Measurements from ENCODE around the gene LMNA. TPM values are rescaled to one million over a fixed set of nuclear protein-coding genes. Genes with fewer than 3 reads are reported as not detected.

Gene LMNA
- total and polyA plus RNA-seq, 11 donors = 223 to 396 (median 273) TPM

DNA sequence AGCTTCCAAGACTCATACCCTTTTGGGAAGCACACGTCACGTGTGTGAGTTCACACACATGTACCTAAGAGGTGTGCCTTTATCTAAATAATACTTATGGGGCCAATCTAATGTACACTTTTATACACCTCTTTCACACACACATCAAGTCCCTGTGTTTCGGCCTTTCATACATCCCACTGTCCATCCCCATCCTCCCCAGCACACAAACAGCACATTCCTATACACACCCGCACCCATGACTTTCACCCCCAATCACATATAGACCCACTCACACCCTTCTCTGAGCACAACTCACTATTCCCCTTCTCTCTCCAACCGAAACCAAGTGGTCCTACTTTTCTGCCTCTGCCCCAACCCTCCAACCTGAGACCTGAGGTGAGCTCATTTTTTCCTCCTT is 35.8 kb upstream of the LMNA start:
- Histone ChIP-seq H3K27ac (no peak overlapping the region), H3K4me3 (no peak overlapping the region), H3K9me3 (no peaks in the 10 kb centered on the region), H3K4me1 (peaks cover 0 to 43% (median 13%) of the 10 kb centered on the region in 12 donors), H3K27me3 (peaks cover 0 to 11% (median 0%) of the 10 kb centered on the region in 9 donors), H3K36me3 (no peaks in the 10 kb centered on the region)
- ATAC-seq = no peak
- intact Hi-C loops (cut with DNase I) = no loop called here
- DNase-seq = no peak
- 91 to 95% (median 94%) methylated on average over 5 of the region's 5 CpGs for WGBS, 4 donors
- TF ChIP-seq, protein P1, sequence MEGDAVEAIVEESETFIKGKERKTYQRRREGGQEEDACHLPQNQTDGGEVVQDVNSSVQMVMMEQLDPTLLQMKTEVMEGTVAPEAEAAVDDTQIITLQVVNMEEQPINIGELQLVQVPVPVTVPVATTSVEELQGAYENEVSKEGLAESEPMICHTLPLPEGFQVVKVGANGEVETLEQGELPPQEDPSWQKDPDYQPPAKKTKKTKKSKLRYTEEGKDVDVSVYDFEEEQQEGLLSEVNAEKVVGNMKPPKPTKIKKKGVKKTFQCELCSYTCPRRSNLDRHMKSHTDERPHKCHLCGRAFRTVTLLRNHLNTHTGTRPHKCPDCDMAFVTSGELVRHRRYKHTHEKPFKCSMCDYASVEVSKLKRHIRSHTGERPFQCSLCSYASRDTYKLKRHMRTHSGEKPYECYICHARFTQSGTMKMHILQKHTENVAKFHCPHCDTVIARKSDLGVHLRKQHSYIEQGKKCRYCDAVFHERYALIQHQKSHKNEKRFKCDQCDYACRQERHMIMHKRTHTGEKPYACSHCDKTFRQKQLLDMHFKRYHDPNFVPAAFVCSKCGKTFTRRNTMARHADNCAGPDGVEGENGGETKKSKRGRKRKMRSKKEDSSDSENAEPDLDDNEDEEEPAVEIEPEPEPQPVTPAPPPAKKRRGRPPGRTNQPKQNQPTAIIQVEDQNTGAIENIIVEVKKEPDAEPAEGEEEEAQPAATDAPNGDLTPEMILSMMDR (IDR thresholded peaks at IDR 0.05) = no peak
- TF ChIP-seq POLR2A (IDR thresholded peaks at IDR 0.05) = no peak

DNA sequence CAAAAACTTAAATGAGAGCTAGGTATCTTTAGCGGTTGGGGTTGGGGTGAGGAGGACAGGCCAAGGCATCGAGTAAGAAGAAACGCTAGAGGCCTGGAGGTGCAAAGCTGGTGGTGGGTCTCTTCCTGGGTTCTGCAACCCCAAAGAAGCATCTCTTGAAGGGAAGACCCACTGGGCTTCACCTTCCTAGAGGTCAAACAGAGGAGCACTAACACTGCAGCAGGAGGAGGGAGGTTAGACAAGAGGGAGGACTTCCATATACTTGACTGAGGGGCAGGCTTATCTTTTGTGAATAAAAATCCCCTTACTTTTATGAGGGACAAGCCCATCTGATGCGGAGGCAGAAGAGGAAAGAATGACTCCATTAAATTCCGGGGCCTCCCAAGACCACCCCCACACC is 34.7 kb upstream of the LMNA start:
- ATAC-seq (no peak), DNase-seq (peak in 1 of 5 donors; percentile 3)
- H3K27ac ChIP-seq = no peak overlapping the region
- no peaks in the 10 kb centered on the region for H3K9me3 ChIP-seq
- peaks cover 0 to 42% (median 15%) of the 10 kb centered on the region in 12 donors for H3K4me1 ChIP-seq
- no peak overlapping the region for H3K4me3 ChIP-seq
- TF ChIP-seq, protein P1 (IDR thresholded peaks at IDR 0.05) = no peak
- intact Hi-C loops (cut with DNase I) = no loop called here
- no peaks in the 10 kb centered on the region for H3K36me3 ChIP-seq
- WGBS, 4 donors = 83 to 88% (median 86%) methylated on average over 5 of the region's 5 CpGs
- peaks cover 0 to 11% (median 0%) of the 10 kb centered on the region in 9 donors for H3K27me3 ChIP-seq

DNA sequence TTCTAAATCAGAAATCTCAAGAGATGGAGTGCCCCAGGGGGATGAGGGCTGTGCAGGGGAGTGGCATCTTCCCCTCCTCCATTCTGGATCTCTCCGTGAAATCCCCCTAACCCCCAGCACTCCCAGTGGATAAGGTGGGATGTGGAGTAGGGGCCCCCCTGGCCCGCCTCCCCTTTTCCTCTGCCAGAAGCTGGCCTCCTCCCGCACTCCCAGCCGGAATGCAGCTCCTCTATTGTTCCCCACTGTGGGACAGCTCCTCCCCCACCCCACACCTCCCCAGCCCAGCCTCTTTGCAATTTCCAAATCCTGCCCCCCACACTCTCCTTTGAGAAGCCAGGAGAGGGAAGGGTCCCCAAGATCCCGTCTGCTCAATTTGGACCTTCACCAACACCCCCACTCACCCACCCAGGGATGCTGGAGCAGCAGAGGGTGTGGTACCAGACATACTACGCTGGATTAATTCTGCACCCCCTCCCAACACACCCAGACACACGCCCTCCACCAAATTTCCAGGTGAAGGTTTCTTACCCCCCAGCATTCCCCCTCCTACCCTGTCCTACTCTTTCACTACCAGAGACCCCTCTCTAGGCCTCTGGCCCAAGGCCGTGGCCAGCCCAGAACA is 34.2 kb upstream of the LMNA start:
- Histone ChIP-seq H3K4me3 (no peak overlapping the region), H3K4me1 (peaks cover 0 to 36% (median 14%) of the 10 kb centered on the region in 12 donors), H3K27ac (no peak overlapping the region), H3K9me3 (no peaks in the 10 kb centered on the region), H3K27me3 (peaks cover 0 to 11% (median 0%) of the 10 kb centered on the region in 9 donors), H3K36me3 (no peaks in the 10 kb centered on the region)
- no peak for ATAC-seq
- 60 to 76% (median 74%) methylated on average over 8 of the region's 8 CpGs for WGBS, 4 donors
- intact Hi-C loops (cut with DNase I) = no loop called here
- DNase-seq = peak in 1 of 5 donors; percentile 29
- TF ChIP-seq, protein P1 (IDR thresholded peaks at IDR 0.05) = no peak
- no peak for TF ChIP-seq POLR2A (IDR thresholded peaks at IDR 0.05)

DNA sequence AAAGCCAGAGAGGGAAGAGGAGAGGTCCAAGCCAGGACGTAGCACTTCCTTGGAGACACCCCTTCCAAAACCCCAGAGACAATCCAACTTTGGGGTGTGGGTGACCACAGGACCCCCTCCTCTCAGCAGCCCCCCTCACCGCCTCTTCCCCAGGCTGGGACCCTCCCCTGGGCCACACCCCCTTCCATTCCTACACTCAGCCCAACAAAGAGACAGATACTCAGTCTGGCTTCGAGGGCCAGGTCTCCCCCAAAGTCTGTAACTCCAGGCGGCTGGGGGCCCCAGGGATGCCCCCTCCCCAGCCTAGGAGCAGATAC is 33.7 kb upstream of the LMNA start:
- H3K9me3 ChIP-seq = no peaks in the 10 kb centered on the region
- no peak overlapping the region for H3K4me3 ChIP-seq
- intact Hi-C loops (cut with DNase I) = no loop called here
- DNase-seq (no peak), ATAC-seq (no peak)
- H3K27ac ChIP-seq = no peak overlapping the region
- peaks cover 0 to 33% (median 11%) of the 10 kb centered on the region in 12 donors for H3K4me1 ChIP-seq
- WGBS, 4 donors = 64 to 79% (median 66%) methylated on average over 4 of the region's 4 CpGs
- peaks cover 0 to 11% (median 0%) of the 10 kb centered on the region in 9 donors for H3K27me3 ChIP-seq
- TF ChIP-seq, protein P1 (IDR thresholded peaks at IDR 0.05) = no peak
- TF ChIP-seq POLR2A (IDR thresholded peaks at IDR 0.05) = no peak
- H3K36me3 ChIP-seq = no peaks in the 10 kb centered on the region
